ENCODE measurements around the gene TSC2.
A peak's percentile ranks its signal among the peaks of the same experiment; 100 is the strongest.

Gene TSC2

GRCh38 chr16:2044541-2044940 lies 3.2 kb upstream of the TSC2 start:
- no peak for DNase-seq

GRCh38 chr16:2045965-2046892 lies 1.6 kb upstream of the TSC2 start:
- no peak for DNase-seq

GRCh38 chr16:2046893-2047329 lies 874 bp upstream of the TSC2 start:
- DNase-seq: no peak

GRCh38 chr16:2048116-2048543 lies 345 bp downstream of the TSC2 start:
- peak; percentile 15 for DNase-seq

- no peak for DNase-seq
These were observed 5.4 kb downstream of the TSC2 start for GRCh38 chr16:2053211-2053610.

GRCh38 chr16:2053897-2054296 lies 6.1 kb downstream of the TSC2 start:
- no peak for DNase-seq

- DNase-seq: no peak
These were observed 6.9 kb downstream of the TSC2 start for GRCh38 chr16:2054543-2055245.

- peak; percentile 8 for DNase-seq
These were observed 8.3 kb downstream of the TSC2 start for GRCh38 chr16:2056077-2056476.

- no peak for DNase-seq
These were observed 9.1 kb downstream of the TSC2 start for GRCh38 chr16:2056681-2057407.

GRCh38 chr16:2057438-2057837 lies 9.7 kb downstream of the TSC2 start:
- DNase-seq: no peak

- no peak for DNase-seq
These were observed 10.6 kb downstream of the TSC2 start for GRCh38 chr16:2058420-2058819.

GRCh38 chr16:2058872-2059271 lies 11.1 kb downstream of the TSC2 start:
- DNase-seq: no peak

- DNase-seq: no peak
These were observed 12.6 kb downstream of the TSC2 start for GRCh38 chr16:2060346-2060745.

GRCh38 chr16:2061023-2061422 lies 13.2 kb downstream of the TSC2 start:
- DNase-seq: no peak

GRCh38 chr16:2061526-2061925 lies 13.7 kb downstream of the TSC2 start:
- DNase-seq: no peak

- DNase-seq: no peak
These were observed 15.0 kb downstream of the TSC2 start for GRCh38 chr16:2062801-2063200.

GRCh38 chr16:2063861-2064260 lies 16.1 kb downstream of the TSC2 start:
- no peak for DNase-seq

- no peak for DNase-seq
These were observed 16.7 kb downstream of the TSC2 start for GRCh38 chr16:2064368-2064945.

- DNase-seq: no peak
These were observed 18.4 kb downstream of the TSC2 start for GRCh38 chr16:2066139-2066538.

- DNase-seq: no peak
These were observed 23.0 kb downstream of the TSC2 start for GRCh38 chr16:2070576-2071453.

GRCh38 chr16:2071454-2072202 lies 23.8 kb downstream of the TSC2 start:
- no peak for DNase-seq
